Adrenal gland (tissue), 12 donors: ENCODE data around the gene HHIPL1. TPM values are rescaled to one million over a fixed set of nuclear protein-coding genes. Genes with fewer than 3 reads are reported as not detected.
A peak's percentile ranks its signal among the peaks of the same experiment; 100 is the strongest.

Experiments used
- DNase-seq, 7 donors: peaks; one replicate each; pipeline ENCODE4 v3.0.0-alpha.2; 2019 to 2020
- H3K27ac ChIP-seq, 5 donors: fragments of 200-600 bp; sonication (generic) in 4 of 5; 1 replicate in 3 of 5; 2 replicates in 2 of 5; pipeline versions ENCODE4 v1.5.1 to v1.8.0; 2016 to 2020; ENCODE audit warnings: mild to moderate bottlenecking in 1 of 5
- H3K27me3 ChIP-seq: fragments of 200-600 bp; 2 replicates; pipeline ENCODE4 v1.8.0; 2021
- H3K36me3 ChIP-seq, 2 donors: fragments of 200-600 bp; replicated peaks in 1 of 2; 1 replicate in 1 of 2; 2 replicates in 1 of 2; pipeline versions ENCODE4 v1.5.1 to v1.8.0; 2018 to 2022
- H3K4me1 ChIP-seq, 2 donors: fragments of 200-600 bp; replicated peaks in 1 of 2; 1 replicate in 1 of 2; 2 replicates in 1 of 2; pipeline versions ENCODE4 v1.5.1 to v1.8.0; 2018 to 2021
- H3K4me3 ChIP-seq, 4 donors: fragments of 200-600 bp; sonication (generic) in 3 of 4; one replicate each; pipeline ENCODE4 v1.5.1; 2016 to 2018
- H3K9me3 ChIP-seq, 3 donors: fragments of 200-600 bp; sonication (generic) in 1 of 3; replicated peaks in 1 of 3; 1 replicate in 2 of 3; 2 replicates in 1 of 3; pipeline versions ENCODE4 v1.5.1 to v1.8.0; 2016 to 2021
- POLR2A ChIP-seq, 2 donors: fragments of 450-650 bp; IDR thresholded peaks; one replicate each; pipeline ENCODE4 v1.6.1; 2017; ENCODE audit warnings: antibody characterized with exemption in 2 of 2, mild to moderate bottlenecking in 2 of 2, moderate library complexity in 1 of 2
- WGBS, 4 donors: extraction: QIAGEN DNeasy Blood & Tissue Kit in 2 of 4; methylation state at CpG; one replicate each; pipeline versions ENCODE4 v1.1.5 to v1.1.7; 2013 to 2017; 5-methylcytosine and 5-hydroxymethylcytosine counted together
- intact Hi-C, 2 donors: fragments of 100-400 bp; cut with DNase I; formaldehyde crosslinking; loops; one replicate each; pipeline versions ENCODE4 v1.14.1 to v1.15.0; 2022 to 2023
- polyA plus RNA-seq, 3 donors: library from polyadenylated mRNA; stranded (reverse); fragments of 200-250 nt in 2 of 3; fragments of 350-450 nt in 1 of 3; fragmentation: Illumina TruSeq in 1 of 3; extraction: RNeasy Lipid Tissue Mini Kit (QIAGEN cat#74804) in 1 of 3; gene quantifications; one replicate each; pipeline ENCODE4 v1.2.3, GENCODE V29; 2013 to 2014
- total RNA-seq, 9 donors: library from RNA; depleted of rRNA in 4 of 9; stranded (reverse); fragments of >200 nt in 4 of 9; fragments of 120-200 nt in 1 of 9; fragmentation: NEBNext Ultra II Directional in 1 of 9; extraction: Animal tissue kit (Norgen Biotek cat#: 25700) in 1 of 9; gene quantifications; one replicate each; pipeline versions ENCODE4 v1.1.0 to v1.2.4, GENCODE V29; 2013 to 2023
- TF ChIP-seq, protein P1 (sequence below), 6 experiments: fragments of 450-650 bp in 4 of 6; fragments of 200-600 bp in 2 of 6; sonication (generic) in 1 of 6; IDR thresholded peaks; 1 replicate in 5 of 6; 2 replicates in 1 of 6; pipeline versions ENCODE4 v1.5.1 to v1.8.0; 2016 to 2021; ENCODE audit warnings: antibody characterized with exemption in 6 of 6, mild to moderate bottlenecking in 2 of 6, moderate library complexity in 1 of 6
- donor health status: healthy with polysubstance abuse.
- donor health status: Bipolar disorder and iron deficiency.
- donor health status: DM: yes; HTN: yes; CAD: no.
- donor health status: DM: no; HTN: no; CAD: no.
- donor health status: DM: no; HTN: no; CAD: no.
- donor health status: DM: yes; HTN: yes; CAD: no.

HHIPL1 gene
- total and polyA plus RNA-seq, 12 donors: 0.20 to 2.9 (median 1.3) TPM

- Histone ChIP-seq H3K27ac (no peak overlapping the region), H3K4me1 (no peaks in the 10 kb centered on the region), H3K4me3 (no peak overlapping the region), H3K36me3 (no peaks in the 10 kb centered on the region), H3K9me3 (no peaks in the 10 kb centered on the region), H3K27me3 (no peaks in the 10 kb centered on the region)
- WGBS, 4 donors: 80 to 88% (median 82%) methylated on average over 8 to 12 of the region's 12 CpGs
- no peak for DNase-seq
- intact Hi-C loops: no loop called here
- TF ChIP-seq, protein P1, sequence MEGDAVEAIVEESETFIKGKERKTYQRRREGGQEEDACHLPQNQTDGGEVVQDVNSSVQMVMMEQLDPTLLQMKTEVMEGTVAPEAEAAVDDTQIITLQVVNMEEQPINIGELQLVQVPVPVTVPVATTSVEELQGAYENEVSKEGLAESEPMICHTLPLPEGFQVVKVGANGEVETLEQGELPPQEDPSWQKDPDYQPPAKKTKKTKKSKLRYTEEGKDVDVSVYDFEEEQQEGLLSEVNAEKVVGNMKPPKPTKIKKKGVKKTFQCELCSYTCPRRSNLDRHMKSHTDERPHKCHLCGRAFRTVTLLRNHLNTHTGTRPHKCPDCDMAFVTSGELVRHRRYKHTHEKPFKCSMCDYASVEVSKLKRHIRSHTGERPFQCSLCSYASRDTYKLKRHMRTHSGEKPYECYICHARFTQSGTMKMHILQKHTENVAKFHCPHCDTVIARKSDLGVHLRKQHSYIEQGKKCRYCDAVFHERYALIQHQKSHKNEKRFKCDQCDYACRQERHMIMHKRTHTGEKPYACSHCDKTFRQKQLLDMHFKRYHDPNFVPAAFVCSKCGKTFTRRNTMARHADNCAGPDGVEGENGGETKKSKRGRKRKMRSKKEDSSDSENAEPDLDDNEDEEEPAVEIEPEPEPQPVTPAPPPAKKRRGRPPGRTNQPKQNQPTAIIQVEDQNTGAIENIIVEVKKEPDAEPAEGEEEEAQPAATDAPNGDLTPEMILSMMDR (IDR thresholded peaks at IDR 0.05): no peak
- TF ChIP-seq POLR2A (IDR thresholded peaks at IDR 0.05): no peak
Measured at GRCh38 chr14:99721792-99722516, 77.0 kb downstream of the HHIPL1 start.

DNA sequence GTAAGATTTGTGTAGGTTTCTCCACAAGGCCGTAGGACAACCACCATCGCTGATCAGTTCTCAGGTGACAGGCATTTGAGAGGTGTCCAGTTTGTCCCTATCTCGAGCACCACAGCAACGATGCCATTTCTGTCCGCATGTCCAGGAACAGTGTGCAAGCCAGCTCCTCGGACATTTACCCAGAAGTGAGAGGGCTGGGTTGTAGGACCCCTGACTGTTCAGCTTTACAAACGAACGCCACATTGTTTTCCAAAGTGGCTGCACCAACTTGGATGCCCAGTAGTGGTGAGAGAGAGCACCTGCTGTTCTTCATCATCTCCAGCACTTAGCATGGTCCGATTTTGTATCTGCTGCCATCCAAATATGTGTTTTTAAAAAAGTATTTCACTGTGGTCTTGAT lies 77.8 kb downstream of the HHIPL1 start:
- no peaks in the 10 kb centered on the region for H3K36me3 ChIP-seq
- H3K4me3 ChIP-seq: no peak overlapping the region
- intact Hi-C loops: no loop called here
- no peaks in the 10 kb centered on the region for H3K9me3 ChIP-seq
- no peaks in the 10 kb centered on the region for H3K4me1 ChIP-seq
- DNase-seq: peak in 1 of 7 donors; percentile 27
- H3K27me3 ChIP-seq: peaks cover 7% of the 10 kb centered on the region
- TF ChIP-seq, protein P1 (IDR thresholded peaks at IDR 0.05): no peak
- TF ChIP-seq POLR2A (IDR thresholded peaks at IDR 0.05): no peak
- 87 to 96% (median 93%) methylated on average over 8 to 9 of the region's 9 CpGs for WGBS, 4 donors
- no peak overlapping the region for H3K27ac ChIP-seq

GRCh38 chr14:99724196-99724891 lies 79.4 kb downstream of the HHIPL1 start:
- no peak overlapping the region for H3K4me3 ChIP-seq
- peaks cover 7% of the 10 kb centered on the region for H3K27me3 ChIP-seq
- no peaks in the 10 kb centered on the region for H3K4me1 ChIP-seq
- no peak overlapping the region for H3K27ac ChIP-seq
- WGBS, 4 donors: 38 to 69% (median 65%) methylated on average over 1 to 5 of the region's 5 CpGs
- intact Hi-C loops: no loop called here
- TF ChIP-seq POLR2A (IDR thresholded peaks at IDR 0.05): no peak
- TF ChIP-seq, protein P1 (IDR thresholded peaks at IDR 0.05): no peak
- no peaks in the 10 kb centered on the region for H3K9me3 ChIP-seq
- no peaks in the 10 kb centered on the region for H3K36me3 ChIP-seq
- peak in 1 of 7 donors; percentile 20 for DNase-seq

- intact Hi-C loops: loop anchor here in 1 of 2 donors (5.0 kb wide), 1 partner anchor 162 kb away; no protein-coding TSS in a partner anchor
- 90 to 100% (median 94%) methylated on average over 1 to 15 of the region's 15 CpGs for WGBS, 4 donors
- peaks cover 7% of the 10 kb centered on the region for H3K27me3 ChIP-seq
- H3K27ac ChIP-seq: no peak overlapping the region
- no peak overlapping the region for H3K4me3 ChIP-seq
- DNase-seq: peak in 1 of 7 donors; percentile 35
- H3K4me1 ChIP-seq: peaks cover 1% of the 10 kb centered on the region in 2 donors
- H3K9me3 ChIP-seq: no peaks in the 10 kb centered on the region
- H3K36me3 ChIP-seq: no peaks in the 10 kb centered on the region
- no peak for TF ChIP-seq POLR2A (IDR thresholded peaks at IDR 0.05)
- TF ChIP-seq, protein P1 (IDR thresholded peaks at IDR 0.05): no peak
Measured at GRCh38 chr14:99724939-99725773, 80.2 kb downstream of the HHIPL1 start.
